Lower leg skin (tissue), 3 donors: ENCODE results near the gene SOX5.

Source experiments
- POLR2A ChIP-seq, 2 donors: fragments of 450-650 bp; IDR thresholded peaks; one replicate each; pipeline ENCODE4 v1.6.1; 2016 to 2017; ENCODE audit warnings: antibody characterized with exemption in 2 of 2, mild to moderate bottlenecking in 1 of 2, moderate library complexity in 1 of 2
- TF ChIP-seq, protein P1 (sequence below), 3 donors: fragments of 450-650 bp; IDR thresholded peaks; one replicate each; pipeline ENCODE4 v1.5.1; 2016; ENCODE audit warnings: antibody characterized with exemption in 3 of 3, mild to moderate bottlenecking in 3 of 3, moderate library complexity in 2 of 3

DNA sequence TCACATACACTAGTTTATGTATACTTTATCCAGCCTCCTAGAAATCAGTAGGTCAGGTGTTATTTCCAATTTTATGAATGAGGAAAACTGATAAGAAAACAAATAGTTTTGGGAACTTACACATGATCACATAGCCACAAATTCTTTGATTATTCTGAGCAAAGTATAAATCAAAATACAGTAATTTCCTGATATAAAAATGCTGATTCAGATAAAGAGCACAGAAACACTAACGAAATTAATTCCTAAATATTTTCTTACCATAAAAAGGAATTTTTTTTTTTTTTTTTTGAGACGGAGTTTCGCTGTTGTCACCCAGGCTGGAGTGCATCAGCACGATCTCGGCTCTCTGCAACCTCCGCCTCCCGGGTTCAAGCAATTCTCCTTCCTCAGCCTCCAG lies 275.4 kb downstream of the SOX5 start:
- TF ChIP-seq, protein P1, sequence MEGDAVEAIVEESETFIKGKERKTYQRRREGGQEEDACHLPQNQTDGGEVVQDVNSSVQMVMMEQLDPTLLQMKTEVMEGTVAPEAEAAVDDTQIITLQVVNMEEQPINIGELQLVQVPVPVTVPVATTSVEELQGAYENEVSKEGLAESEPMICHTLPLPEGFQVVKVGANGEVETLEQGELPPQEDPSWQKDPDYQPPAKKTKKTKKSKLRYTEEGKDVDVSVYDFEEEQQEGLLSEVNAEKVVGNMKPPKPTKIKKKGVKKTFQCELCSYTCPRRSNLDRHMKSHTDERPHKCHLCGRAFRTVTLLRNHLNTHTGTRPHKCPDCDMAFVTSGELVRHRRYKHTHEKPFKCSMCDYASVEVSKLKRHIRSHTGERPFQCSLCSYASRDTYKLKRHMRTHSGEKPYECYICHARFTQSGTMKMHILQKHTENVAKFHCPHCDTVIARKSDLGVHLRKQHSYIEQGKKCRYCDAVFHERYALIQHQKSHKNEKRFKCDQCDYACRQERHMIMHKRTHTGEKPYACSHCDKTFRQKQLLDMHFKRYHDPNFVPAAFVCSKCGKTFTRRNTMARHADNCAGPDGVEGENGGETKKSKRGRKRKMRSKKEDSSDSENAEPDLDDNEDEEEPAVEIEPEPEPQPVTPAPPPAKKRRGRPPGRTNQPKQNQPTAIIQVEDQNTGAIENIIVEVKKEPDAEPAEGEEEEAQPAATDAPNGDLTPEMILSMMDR (IDR thresholded peaks at IDR 0.05), result no peak
- TF ChIP-seq POLR2A (IDR thresholded peaks at IDR 0.05), result no peak
